HG03064 (cell line): Measurements from ENCODE around the gene EDN3.

Source experiments
- ATAC-seq: cut with Tn5 transposase; IDR thresholded peaks from one replicate; pipeline ENCODE4 v1.9.1; 2021; ENCODE audit warnings: low read depth; ENCODE audit not compliant: unreplicated experiment

The EDN3 gene

GRCh38 chr20:59300333-59301081, at the start of gene EDN3:
TSS of gene EDN3 (plus strand) at chr20:59300611. CDS start at chr20:59300813, 202 bp downstream.
- no peak for ATAC-seq

- ATAC-seq: no peak
Observed at GRCh38 chr20:59253325-59253724, 47.1 kb upstream of the EDN3 start.

GRCh38 chr20:59253779-59254319, 46.6 kb upstream of the EDN3 start:
- no peak for ATAC-seq

DNA sequence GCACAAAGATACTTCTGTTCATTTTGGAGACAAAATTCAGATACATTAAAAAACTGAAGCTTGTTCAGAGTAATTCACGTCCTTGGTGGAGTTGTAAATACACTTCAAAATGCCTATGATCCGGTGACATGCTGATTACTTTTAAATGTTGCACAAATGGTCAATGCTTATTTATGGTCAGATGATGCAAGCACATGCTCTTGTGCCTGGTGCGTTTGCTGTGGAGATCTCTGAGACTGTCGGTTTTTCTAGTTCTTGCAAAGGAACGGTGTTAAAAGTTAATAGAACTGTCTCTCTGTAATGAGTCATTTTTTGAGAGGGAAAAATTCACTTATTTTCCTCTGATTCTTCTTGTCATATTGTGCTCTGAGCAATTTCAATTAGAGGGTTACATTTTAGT, 45.2 kb upstream of the EDN3 start:
- ATAC-seq: no peak

- ATAC-seq: no peak
Observed at GRCh38 chr20:59258221-59258621, 42.2 kb upstream of the EDN3 start.

DNA sequence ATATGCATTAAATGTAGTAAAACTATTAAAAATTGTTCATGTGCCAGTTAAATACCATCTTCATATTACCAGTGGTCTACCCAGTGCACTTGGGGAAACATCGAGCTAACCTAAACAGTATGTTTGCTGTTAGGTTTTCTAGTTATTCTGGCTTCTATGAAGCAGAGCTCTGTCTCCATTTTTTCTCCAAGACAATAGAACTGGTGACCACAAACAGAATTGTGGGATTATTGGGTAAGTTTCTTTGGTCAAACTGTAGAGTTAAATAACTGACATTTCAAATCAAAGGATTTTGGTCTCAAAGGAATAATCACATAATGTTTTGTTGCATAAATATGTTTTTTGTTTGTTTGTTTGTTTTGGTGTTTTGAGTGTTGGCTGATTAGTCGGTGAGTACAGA, 40.5 kb upstream of the EDN3 start:
- no peak for ATAC-seq

DNA sequence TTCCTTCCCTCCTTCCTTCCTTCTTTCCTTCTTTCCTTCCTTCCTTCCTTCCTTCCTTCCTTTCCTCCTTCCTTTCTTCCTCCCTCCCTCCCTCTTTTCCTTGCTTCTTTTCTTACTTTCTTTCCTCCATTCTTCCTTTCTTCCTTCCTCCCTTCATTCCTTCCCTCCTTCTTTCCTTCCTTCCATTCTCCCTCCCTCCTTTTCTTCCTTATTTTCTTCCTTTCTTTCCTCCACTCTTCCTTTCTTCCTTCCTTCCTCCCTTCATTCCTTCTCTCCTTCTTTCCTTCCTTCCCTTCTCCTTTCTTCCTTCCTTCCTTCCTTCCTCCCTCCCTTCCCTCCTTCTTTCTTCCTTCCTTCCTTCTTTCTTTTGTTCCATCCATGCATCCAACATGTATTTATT, 35.1 kb upstream of the EDN3 start:
- ATAC-seq: no peak

DNA sequence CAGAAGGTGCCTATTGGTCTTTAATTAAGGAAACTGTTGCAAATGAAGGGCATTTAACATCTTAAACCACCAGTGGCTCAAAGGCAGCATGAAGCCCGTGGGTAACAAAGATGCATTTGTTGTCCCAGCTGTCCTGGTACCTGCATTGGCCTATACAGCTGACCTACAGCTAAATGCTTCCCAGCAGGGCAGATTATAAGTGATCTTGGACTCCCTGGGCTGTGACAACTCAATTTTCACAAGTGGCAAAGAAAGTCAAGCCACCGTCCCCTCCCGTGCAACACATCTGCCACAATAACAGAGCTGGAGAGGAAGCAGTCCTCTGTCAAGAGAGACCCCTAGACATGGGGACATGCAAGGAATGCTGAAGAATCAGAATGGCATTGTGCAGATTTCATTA, 31.5 kb upstream of the EDN3 start:
- no peak for ATAC-seq

DNA sequence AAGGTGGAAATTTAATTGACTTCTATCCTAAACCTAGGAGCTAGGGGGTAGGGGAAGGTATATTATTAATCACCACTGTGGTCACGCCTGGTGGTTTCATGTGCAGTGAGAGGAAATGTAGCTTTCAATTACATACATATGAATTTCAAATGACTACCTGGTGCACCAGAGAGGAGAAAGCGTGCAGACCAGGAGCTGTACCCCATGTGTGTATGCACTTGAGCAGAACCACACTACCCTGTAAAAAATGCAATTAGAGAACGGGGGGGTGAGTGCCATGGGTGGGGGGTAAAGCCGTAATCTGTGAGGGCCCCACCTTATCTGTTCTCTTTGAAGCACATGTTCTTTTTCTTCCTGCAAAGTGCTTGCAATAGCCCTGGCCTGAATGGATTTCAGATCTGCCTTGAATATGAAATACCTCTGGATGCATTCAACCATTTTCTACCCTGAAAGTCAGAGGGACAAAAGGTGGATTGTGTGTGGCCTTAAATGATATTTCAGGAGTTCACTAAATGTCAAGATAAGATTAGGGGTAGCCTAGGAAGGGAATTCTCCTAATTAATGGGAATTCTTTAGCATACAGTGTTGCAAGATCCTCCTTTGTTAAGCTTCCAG, 30.9 kb upstream of the EDN3 start:
- ATAC-seq: no peak

GRCh38 chr20:59270380-59270779, 30.0 kb upstream of the EDN3 start:
- ATAC-seq: no peak

GRCh38 chr20:59273739-59274357, 26.6 kb upstream of the EDN3 start:
- ATAC-seq: no peak

- ATAC-seq: no peak
Observed at GRCh38 chr20:59276938-59277337, 23.5 kb upstream of the EDN3 start.

- no peak for ATAC-seq
Observed at GRCh38 chr20:59284470-59284869, 15.9 kb upstream of the EDN3 start.

DNA sequence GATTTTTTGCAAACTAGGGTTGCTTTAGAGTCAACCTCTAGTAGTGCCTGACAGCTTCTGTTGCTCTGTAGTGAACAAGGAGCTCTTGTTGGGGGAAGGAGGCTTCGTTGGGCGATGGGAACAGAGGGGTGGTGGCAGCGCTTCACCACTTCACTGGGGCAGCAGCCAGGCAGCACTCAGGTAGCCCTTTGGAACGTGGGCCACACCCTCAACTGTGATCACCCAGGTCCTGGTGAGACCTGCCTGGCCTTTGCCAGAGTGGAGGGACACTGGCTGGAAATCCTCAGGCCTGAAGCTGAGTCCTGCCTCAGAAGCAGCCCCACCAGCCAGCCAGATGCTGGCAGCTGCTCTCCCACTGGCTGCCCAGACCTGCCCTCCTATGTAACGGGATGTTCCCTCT, 10.4 kb upstream of the EDN3 start:
- ATAC-seq: no peak

DNA sequence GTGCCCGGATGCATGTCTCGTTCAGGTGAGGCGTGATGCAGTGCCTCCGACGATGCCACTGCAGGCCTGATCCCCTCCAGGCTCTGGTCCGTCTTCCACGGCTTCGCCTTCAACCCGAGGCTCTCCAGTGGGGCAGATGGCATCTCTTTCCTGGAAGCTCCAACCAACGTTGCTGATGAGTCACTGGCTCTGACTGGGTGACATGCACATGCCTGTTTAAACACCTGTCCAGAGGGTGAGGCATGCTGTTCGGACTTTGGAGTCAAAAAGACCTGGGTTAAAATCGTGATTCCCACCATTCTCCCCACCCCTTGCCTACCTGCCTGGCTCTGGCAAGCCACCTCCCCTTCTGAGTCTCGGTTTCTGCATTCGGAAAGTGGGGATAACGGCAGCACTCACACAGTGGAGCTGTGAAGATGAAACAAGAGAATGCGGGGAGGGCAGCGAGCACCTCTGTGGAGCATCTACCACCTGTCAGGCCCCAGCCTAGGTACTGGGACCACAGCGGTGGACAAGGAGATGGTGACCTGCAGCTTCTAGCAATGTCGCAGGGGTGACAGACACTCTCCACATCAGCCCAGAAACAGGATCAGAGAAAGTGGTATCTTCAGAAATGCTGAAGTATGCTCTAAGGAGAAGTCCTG, 8.5 kb upstream of the EDN3 start:
- ATAC-seq: no peak

- no peak for ATAC-seq
Observed at GRCh38 chr20:59295531-59295930, 4.9 kb upstream of the EDN3 start.

DNA sequence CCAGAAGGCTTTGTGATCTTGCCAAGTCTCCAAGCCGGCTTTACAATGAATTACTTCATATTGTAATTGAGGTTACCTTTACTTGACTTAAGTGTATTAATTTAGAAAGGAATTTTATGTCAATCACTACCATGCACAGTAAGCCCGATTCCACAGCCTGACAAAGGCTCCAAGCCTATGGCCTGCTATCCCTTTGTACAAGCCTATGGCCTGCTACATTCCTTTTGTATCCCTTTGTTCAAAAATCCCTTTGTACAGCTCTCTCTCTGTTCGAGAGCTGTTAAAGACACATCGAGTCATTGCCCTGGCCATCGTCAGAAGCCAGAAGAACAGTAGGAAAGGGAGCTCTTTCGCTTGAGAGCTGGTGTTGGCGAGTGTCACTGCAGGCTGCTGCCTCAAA, 2.7 kb upstream of the EDN3 start:
- ATAC-seq: no peak

- ATAC-seq: no peak
Observed at GRCh38 chr20:59299945-59300332, 472 bp upstream of the EDN3 start.

GRCh38 chr20:59301343-59302007, 1.1 kb downstream of the EDN3 start:
- ATAC-seq: no peak

- no peak for ATAC-seq
Observed at GRCh38 chr20:59305908-59306655, 5.7 kb downstream of the EDN3 start.
